Stomach smooth muscle (tissue), 2 donors: ENCODE results near the gene NRXN3.

Source experiments
- H3K27ac ChIP-seq: one replicate; pipeline ENCODE4 v1.7.0; 2013; ENCODE audit warnings: mild to moderate bottlenecking, low read length, inconsistent platforms
- H3K27me3 ChIP-seq, 2 donors: one replicate each; pipeline ENCODE4 v1.7.0; 2013; ENCODE audit warnings: low read length in 2 of 2; ENCODE audit not compliant: insufficient read depth in 2 of 2, control insufficient read depth in 1 of 2
- H3K36me3 ChIP-seq, 2 donors: one replicate each; pipeline ENCODE4 v1.7.0; 2013; ENCODE audit warnings: low read length in 2 of 2; ENCODE audit not compliant: control insufficient read depth in 2 of 2, insufficient read depth in 2 of 2
- H3K4me1 ChIP-seq: one replicate; pipeline ENCODE4 v1.7.0; 2013; ENCODE audit warnings: low read length; ENCODE audit not compliant: control insufficient read depth, insufficient read depth
- H3K4me3 ChIP-seq, 2 donors: one replicate each; pipeline ENCODE4 v1.7.0; 2013; ENCODE audit warnings: low read length in 2 of 2
- H3K9ac ChIP-seq, 2 donors: one replicate each; pipeline ENCODE4 v1.7.0; 2013; ENCODE audit warnings: low read length in 2 of 2, mild to moderate bottlenecking in 1 of 2
- H3K9me3 ChIP-seq, 2 donors: one replicate each; pipeline ENCODE4 v1.7.0; 2013; ENCODE audit warnings: low read length in 2 of 2; ENCODE audit not compliant: control insufficient read depth in 2 of 2
- donor health status: healthy.
- donor health status: Pancreatic carcinoma.

Gene NRXN3

GRCh38 chr14:79852950-79853744 lies 1683.0 kb downstream of the NRXN3 start:
- Histone ChIP-seq H3K27ac (no peak overlapping the region), H3K4me1 (no peaks in the 10 kb centered on the region), H3K36me3 (no peaks in the 10 kb centered on the region), H3K27me3 (no peaks in the 10 kb centered on the region), H3K9ac (no peak overlapping the region), H3K4me3 (no peak overlapping the region), H3K9me3 (no peaks in the 10 kb centered on the region)

- peaks cover 0 to 4% of the 10 kb centered on the region in 2 donors for H3K36me3 ChIP-seq
- no peaks in the 10 kb centered on the region for H3K9me3 ChIP-seq
- no peaks in the 10 kb centered on the region for H3K27me3 ChIP-seq
- no peaks in the 10 kb centered on the region for H3K4me1 ChIP-seq
- no peak overlapping the region for H3K9ac ChIP-seq
- no peak overlapping the region for H3K27ac ChIP-seq
- H3K4me3 ChIP-seq = no peak overlapping the region
Measured at GRCh38 chr14:79855789-79856188, 1685.6 kb downstream of the NRXN3 start.

- H3K9ac ChIP-seq = no peak overlapping the region
- H3K4me1 ChIP-seq = no peaks in the 10 kb centered on the region
- H3K9me3 ChIP-seq = no peaks in the 10 kb centered on the region
- no peaks in the 10 kb centered on the region for H3K27me3 ChIP-seq
- H3K36me3 ChIP-seq = peaks cover 0 to 8% of the 10 kb centered on the region in 2 donors
- H3K4me3 ChIP-seq = no peak overlapping the region
- H3K27ac ChIP-seq = no peak overlapping the region
Measured at GRCh38 chr14:79856381-79856780, 1686.2 kb downstream of the NRXN3 start.

GRCh38 chr14:79861111-79861510 lies 1690.9 kb downstream of the NRXN3 start:
- Histone ChIP-seq H3K9ac (no peak overlapping the region), H3K36me3 (peaks cover 0 to 16% of the 10 kb centered on the region in 2 donors), H3K27me3 (no peaks in the 10 kb centered on the region), H3K4me3 (no peak overlapping the region), H3K9me3 (no peaks in the 10 kb centered on the region), H3K4me1 (no peaks in the 10 kb centered on the region), H3K27ac (no peak overlapping the region)

GRCh38 chr14:79862045-79862444 lies 1691.9 kb downstream of the NRXN3 start:
- H3K4me3 ChIP-seq = no peak overlapping the region
- peaks cover 0 to 16% of the 10 kb centered on the region in 2 donors for H3K36me3 ChIP-seq
- H3K27me3 ChIP-seq = no peaks in the 10 kb centered on the region
- no peak overlapping the region for H3K27ac ChIP-seq
- H3K4me1 ChIP-seq = no peaks in the 10 kb centered on the region
- no peaks in the 10 kb centered on the region for H3K9me3 ChIP-seq
- H3K9ac ChIP-seq = no peak overlapping the region

- Histone ChIP-seq H3K36me3 (no peaks in the 10 kb centered on the region), H3K9me3 (no peaks in the 10 kb centered on the region), H3K27me3 (no peaks in the 10 kb centered on the region), H3K4me3 (no peak overlapping the region), H3K4me1 (no peaks in the 10 kb centered on the region), H3K27ac (no peak overlapping the region), H3K9ac (no peak overlapping the region)
Measured at GRCh38 chr14:79871136-79871535, 1701.0 kb downstream of the NRXN3 start.

- Histone ChIP-seq H3K4me3 (no peak overlapping the region), H3K4me1 (no peaks in the 10 kb centered on the region), H3K27ac (no peak overlapping the region), H3K36me3 (no peaks in the 10 kb centered on the region), H3K9ac (no peak overlapping the region), H3K27me3 (no peaks in the 10 kb centered on the region), H3K9me3 (no peaks in the 10 kb centered on the region)
Measured at GRCh38 chr14:79878229-79878628, 1708.1 kb downstream of the NRXN3 start.

- no peaks in the 10 kb centered on the region for H3K36me3 ChIP-seq
- H3K27ac ChIP-seq = no peak overlapping the region
- H3K9me3 ChIP-seq = no peaks in the 10 kb centered on the region
- no peak overlapping the region for H3K9ac ChIP-seq
- no peaks in the 10 kb centered on the region for H3K4me1 ChIP-seq
- H3K27me3 ChIP-seq = no peaks in the 10 kb centered on the region
- H3K4me3 ChIP-seq = no peak overlapping the region
Measured at GRCh38 chr14:79878785-79879184, 1708.6 kb downstream of the NRXN3 start.

GRCh38 chr14:79881299-79881698 lies 1711.1 kb downstream of the NRXN3 start:
- Histone ChIP-seq H3K36me3 (no peaks in the 10 kb centered on the region), H3K4me1 (no peaks in the 10 kb centered on the region)

GRCh38 chr14:79890527-79890926 lies 1720.4 kb downstream of the NRXN3 start:
- no peaks in the 10 kb centered on the region for H3K4me1 ChIP-seq

More at GRCh38 chr14:79881299-79881698, 1711.1 kb downstream of the NRXN3 start:
- Histone ChIP-seq H3K4me3 (no peak overlapping the region), H3K9ac (no peak overlapping the region), H3K27ac (no peak overlapping the region), H3K9me3 (no peaks in the 10 kb centered on the region), H3K27me3 (no peaks in the 10 kb centered on the region)

GRCh38 chr14:79896009-79896408 lies 1725.8 kb downstream of the NRXN3 start:
- Histone ChIP-seq H3K36me3 (no peaks in the 10 kb centered on the region), H3K27me3 (no peaks in the 10 kb centered on the region)

More at GRCh38 chr14:79890527-79890926, 1720.4 kb downstream of the NRXN3 start:
- H3K9me3 ChIP-seq = no peaks in the 10 kb centered on the region
- no peak overlapping the region for H3K4me3 ChIP-seq
- H3K36me3 ChIP-seq = no peaks in the 10 kb centered on the region
- H3K9ac ChIP-seq = no peak overlapping the region
- no peaks in the 10 kb centered on the region for H3K27me3 ChIP-seq
- H3K27ac ChIP-seq = no peak overlapping the region

More at GRCh38 chr14:79896009-79896408, 1725.8 kb downstream of the NRXN3 start:
- H3K4me1 ChIP-seq = peaks cover 3% of the 10 kb centered on the region
- no peak overlapping the region for H3K4me3 ChIP-seq
- no peak overlapping the region for H3K27ac ChIP-seq
- H3K9ac ChIP-seq = no peak overlapping the region
- H3K9me3 ChIP-seq = no peaks in the 10 kb centered on the region
